Ecto neural progenitor cell (in vitro differentiated cells): Measurements from ENCODE around the gene MAT1A.
A peak's percentile ranks its signal among the peaks of the same experiment; 100 is the strongest.
"Not testable (repeated sequence)": the region's sequence is repeated elsewhere in the genome, so short reads cannot be mapped to it uniquely, and the experiment has no call there.

Experiments
- DNase-seq: peaks from one replicate; pipeline ENCODE4 v3.0.0-alpha.2; 2018; ENCODE audit warnings: low spot score

MAT1A gene

GRCh38 chr10:80264081-80265056 lies 25.1 kb downstream of the MAT1A start:
- DNase-seq = no peak

GRCh38 chr10:80261316-80262030 lies 28.0 kb downstream of the MAT1A start:
- DNase-seq = no peak

GRCh38 chr10:80260295-80261243 lies 28.9 kb downstream of the MAT1A start:
- peak; percentile 72 for DNase-seq

- peak; percentile 35 for DNase-seq
These were observed 30.0 kb downstream of the MAT1A start for GRCh38 chr10:80259405-80259871.

GRCh38 chr10:80256798-80257197 lies 32.7 kb downstream of the MAT1A start:
- DNase-seq = peak; percentile 72

GRCh38 chr10:80254726-80255125 lies 34.7 kb downstream of the MAT1A start:
- DNase-seq = not testable (repeated sequence)

- not testable (repeated sequence) for DNase-seq
These were observed 35.5 kb downstream of the MAT1A start for GRCh38 chr10:80253963-80254271.

GRCh38 chr10:80253266-80253962 lies 36.0 kb downstream of the MAT1A start:
- no peak for DNase-seq

- DNase-seq = no peak
These were observed 37.1 kb downstream of the MAT1A start for GRCh38 chr10:80252296-80252887.

- DNase-seq = not testable (repeated sequence)
These were observed 37.7 kb downstream of the MAT1A start for GRCh38 chr10:80251703-80252280.

GRCh38 chr10:80250399-80250798 lies 39.1 kb downstream of the MAT1A start:
- DNase-seq = not testable (repeated sequence)

GRCh38 chr10:80249906-80250305 lies 39.6 kb downstream of the MAT1A start:
- not testable (repeated sequence) for DNase-seq

- DNase-seq = not testable (repeated sequence)
These were observed 41.8 kb downstream of the MAT1A start for GRCh38 chr10:80247611-80248010.

- not testable (repeated sequence) for DNase-seq
These were observed 45.1 kb downstream of the MAT1A start for GRCh38 chr10:80244371-80244770.

GRCh38 chr10:80242341-80242740 lies 47.1 kb downstream of the MAT1A start:
- not testable (repeated sequence) for DNase-seq

- not testable (repeated sequence) for DNase-seq
These were observed 53.0 kb downstream of the MAT1A start for GRCh38 chr10:80236457-80236856.

GRCh38 chr10:80234331-80235235 lies 54.9 kb downstream of the MAT1A start:
- not testable (repeated sequence) for DNase-seq

- not testable (repeated sequence) for DNase-seq
These were observed 55.6 kb downstream of the MAT1A start for GRCh38 chr10:80233871-80234270.

GRCh38 chr10:80226723-80227122 lies 62.7 kb downstream of the MAT1A start:
- DNase-seq = not testable (repeated sequence)
